PC-9 (cell line): ENCODE measurements around the gene CDKN2B-AS1.

Experiments
- EZH2 ChIP-seq: fragments of 200-600 bp; sonication (generic); IDR thresholded peaks from 2 replicates; pipeline ENCODE4 v1.8.0; 2017; ENCODE audit warnings: antibody characterized with exemption, low read depth
- TF ChIP-seq, protein P1 (sequence below): fragments of 200-600 bp; sonication (generic); conservative IDR thresholded peaks from 2 replicates; pipeline ENCODE4 v1.6.1; 2017; ENCODE audit warnings: mixed run types, antibody characterized with exemption, mild to moderate bottlenecking, moderate library complexity

DNA sequence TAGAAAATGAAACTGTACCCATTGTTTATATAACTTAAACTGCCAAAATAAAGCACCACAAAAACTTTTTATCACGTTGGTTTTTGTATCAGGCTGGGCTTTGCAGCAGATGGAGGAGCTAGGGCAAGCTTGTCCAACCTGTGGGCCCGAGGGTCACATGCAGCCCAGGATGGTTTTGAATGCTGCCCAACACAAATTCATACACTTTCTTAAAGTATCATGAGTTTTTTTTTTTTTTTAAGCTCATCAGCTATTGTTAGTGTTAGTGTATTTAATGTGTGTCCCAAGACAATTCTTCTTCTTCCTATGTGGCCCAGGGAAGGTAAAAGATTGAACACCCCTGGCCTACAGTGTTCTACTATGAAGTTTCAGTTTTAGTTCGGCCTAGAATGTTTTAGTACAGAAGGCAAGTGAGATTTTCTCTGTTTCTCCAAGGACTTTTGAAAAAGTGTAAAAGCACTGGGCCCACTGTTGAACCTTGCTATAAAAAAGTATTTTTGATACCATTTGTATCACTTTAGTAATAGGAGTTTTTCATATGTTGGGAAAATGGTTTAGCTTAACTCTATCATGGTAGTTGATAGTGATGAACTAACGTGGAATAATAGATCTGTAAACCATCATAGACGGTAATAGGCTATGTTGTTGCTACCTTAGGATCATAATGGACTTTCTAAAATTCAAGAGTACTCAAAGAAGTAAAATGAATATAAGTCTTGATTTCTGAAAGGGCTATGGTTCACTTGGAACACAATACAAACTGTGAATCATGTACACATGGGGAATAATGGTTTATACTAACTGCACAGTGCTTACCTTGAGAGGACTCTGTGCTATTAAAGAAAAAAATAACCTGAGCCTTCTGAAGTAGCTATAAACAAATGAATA, 3.3 kb upstream of the CDKN2B-AS1 start:
- TF ChIP-seq, protein P1, sequence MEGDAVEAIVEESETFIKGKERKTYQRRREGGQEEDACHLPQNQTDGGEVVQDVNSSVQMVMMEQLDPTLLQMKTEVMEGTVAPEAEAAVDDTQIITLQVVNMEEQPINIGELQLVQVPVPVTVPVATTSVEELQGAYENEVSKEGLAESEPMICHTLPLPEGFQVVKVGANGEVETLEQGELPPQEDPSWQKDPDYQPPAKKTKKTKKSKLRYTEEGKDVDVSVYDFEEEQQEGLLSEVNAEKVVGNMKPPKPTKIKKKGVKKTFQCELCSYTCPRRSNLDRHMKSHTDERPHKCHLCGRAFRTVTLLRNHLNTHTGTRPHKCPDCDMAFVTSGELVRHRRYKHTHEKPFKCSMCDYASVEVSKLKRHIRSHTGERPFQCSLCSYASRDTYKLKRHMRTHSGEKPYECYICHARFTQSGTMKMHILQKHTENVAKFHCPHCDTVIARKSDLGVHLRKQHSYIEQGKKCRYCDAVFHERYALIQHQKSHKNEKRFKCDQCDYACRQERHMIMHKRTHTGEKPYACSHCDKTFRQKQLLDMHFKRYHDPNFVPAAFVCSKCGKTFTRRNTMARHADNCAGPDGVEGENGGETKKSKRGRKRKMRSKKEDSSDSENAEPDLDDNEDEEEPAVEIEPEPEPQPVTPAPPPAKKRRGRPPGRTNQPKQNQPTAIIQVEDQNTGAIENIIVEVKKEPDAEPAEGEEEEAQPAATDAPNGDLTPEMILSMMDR = no peak
- no peak for TF ChIP-seq EZH2
